ENCODE measurements around the gene MAPKAP1.

GRCh38 chr9:125527471-125528002, 179.5 kb downstream of the MAPKAP1 start:
- no peak for TF ChIP-seq CTCF (IDR thresholded peaks at IDR 0.05; ENCODE audit: low read length)
- no peak for TF ChIP-seq EZH2 (IDR thresholded peaks at IDR 0.05; ENCODE audit: borderline replicate concordance, low read length)
